ENCODE data around the gene ACTL10.

DNA sequence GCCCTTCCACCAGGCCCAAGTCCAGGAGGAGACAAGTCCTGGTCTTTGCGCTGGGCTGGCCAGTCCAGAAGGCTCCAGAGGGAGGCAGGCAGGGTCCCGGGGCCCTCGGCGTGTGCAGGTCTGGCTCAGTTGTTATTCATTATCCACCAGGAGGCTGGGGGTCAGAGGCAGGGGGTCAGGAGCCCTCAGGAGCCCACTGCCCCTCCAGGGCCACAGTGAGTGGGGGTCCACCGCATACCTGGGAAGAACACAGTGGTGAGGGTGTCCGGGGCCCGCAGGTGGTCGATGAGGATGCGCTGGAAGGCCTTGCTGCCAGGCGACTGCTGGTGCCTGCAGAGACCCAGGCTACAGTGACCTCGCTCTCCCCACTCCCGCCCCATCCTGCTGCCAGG lies 9.0 kb upstream of the ACTL10 start:
- no peak for TF ChIP-seq CTCF (conservative IDR thresholded peaks at IDR 0.05)
- no peak for TF ChIP-seq ZFX (IDR thresholded peaks at IDR 0.05)

Data from C4-2B (cell line).